ENCODE results near the gene ERFL. TPM values are rescaled to one million over a fixed set of nuclear protein-coding genes. Genes with fewer than 3 reads are reported as not detected.

ERFL gene
- total RNA-seq, 1 donor from 2014 or later, result not detected

DNA sequence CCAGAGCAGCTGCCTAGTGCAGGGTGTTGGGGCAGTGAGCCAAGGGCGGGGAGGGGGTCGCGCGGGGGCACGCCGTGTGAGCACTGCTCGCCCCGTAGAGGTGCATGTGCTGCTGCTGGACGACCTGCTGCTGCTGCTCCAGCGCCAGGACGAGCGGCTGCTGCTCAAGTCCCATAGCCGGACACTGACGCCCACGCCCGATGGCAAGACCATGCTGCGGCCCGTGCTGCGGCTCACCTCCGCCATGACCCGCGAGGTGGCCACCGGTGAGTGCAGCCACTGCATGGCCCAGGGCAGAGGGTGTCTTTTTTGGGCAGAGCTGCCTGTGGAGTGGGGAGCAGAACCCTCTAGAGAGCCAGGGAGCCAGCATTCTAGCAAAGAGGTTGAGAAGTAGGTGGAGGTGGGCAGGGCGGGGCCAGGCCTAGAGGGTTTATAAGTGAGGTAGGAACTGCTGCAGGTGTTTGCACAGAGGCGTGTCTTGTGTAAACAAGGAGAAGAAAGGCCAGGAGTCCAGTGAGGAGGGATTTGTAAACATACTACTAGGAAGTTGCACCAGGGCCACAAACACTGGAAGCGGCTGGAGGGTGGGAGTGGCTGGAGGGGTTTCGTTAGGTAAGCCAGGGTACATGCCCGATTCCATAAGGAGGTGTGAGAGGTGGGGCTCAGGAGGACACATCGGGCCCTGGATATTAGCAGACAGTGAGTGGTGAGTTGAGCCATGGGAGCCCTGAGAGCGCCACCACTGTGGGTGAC is 24.0 kb downstream of the ERFL start:
- no peak for DNase-seq
- intact Hi-C loops (cut with micrococcal nuclease), result no loop called here
- Histone ChIP-seq H3K27me3 (ENCODE audit: low read depth) (peaks cover 9% of the 10 kb centered on the region), H3K4me3 (no peak overlapping the region), H3K27ac (replicated peaks) (no peak overlapping the region), H3K4me1 (no peaks in the 10 kb centered on the region), H3K36me3 (peaks cover 81% of the 10 kb centered on the region), H3K9me3 (replicated peaks) (no peaks in the 10 kb centered on the region)
- TF ChIP-seq, protein P1, sequence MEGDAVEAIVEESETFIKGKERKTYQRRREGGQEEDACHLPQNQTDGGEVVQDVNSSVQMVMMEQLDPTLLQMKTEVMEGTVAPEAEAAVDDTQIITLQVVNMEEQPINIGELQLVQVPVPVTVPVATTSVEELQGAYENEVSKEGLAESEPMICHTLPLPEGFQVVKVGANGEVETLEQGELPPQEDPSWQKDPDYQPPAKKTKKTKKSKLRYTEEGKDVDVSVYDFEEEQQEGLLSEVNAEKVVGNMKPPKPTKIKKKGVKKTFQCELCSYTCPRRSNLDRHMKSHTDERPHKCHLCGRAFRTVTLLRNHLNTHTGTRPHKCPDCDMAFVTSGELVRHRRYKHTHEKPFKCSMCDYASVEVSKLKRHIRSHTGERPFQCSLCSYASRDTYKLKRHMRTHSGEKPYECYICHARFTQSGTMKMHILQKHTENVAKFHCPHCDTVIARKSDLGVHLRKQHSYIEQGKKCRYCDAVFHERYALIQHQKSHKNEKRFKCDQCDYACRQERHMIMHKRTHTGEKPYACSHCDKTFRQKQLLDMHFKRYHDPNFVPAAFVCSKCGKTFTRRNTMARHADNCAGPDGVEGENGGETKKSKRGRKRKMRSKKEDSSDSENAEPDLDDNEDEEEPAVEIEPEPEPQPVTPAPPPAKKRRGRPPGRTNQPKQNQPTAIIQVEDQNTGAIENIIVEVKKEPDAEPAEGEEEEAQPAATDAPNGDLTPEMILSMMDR (IDR thresholded peaks at IDR 0.05; ENCODE audit: borderline replicate concordance), result no peak

DNA sequence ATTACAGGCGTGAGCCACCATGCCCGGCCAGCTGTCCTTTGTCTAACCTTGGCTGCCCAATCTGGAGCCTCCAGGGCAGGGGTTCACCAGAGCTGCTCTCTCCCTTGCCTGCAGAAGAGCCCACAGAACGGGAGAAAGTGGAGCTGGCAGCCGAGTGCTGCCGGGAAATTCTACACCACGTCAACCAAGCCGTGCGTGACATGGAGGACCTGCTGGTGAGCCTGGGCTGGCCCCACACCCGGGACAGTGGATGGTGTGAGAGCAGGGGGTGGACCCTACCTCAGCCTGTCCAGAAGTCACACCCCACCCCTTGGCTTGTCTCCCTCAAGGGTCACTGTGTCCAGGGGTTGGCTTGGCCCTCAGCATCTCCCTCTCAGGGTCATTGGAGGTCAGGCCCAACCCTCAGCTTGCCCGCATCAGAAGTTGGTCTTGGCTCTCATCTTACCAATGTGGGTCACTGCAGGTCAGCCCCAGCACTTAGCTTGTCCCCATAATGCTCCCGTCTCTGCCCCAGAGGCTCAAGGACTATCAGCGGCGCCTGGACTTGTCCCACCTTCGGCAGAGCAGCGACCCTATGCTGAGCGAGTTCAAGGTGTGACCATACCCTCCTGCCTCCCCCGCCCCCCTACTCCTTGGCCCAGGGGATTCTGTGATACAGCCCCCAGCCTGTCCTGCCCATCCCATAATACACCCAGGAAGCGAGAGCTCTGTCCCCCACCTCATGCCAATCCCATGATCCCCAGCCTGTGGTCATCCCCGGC is 24.9 kb downstream of the ERFL start:
- no peak for DNase-seq
- TF ChIP-seq, protein P1 (IDR thresholded peaks at IDR 0.05; ENCODE audit: borderline replicate concordance), result no peak
- peaks cover 91% of the 10 kb centered on the region for H3K36me3 ChIP-seq
- no peaks in the 10 kb centered on the region for H3K27me3 ChIP-seq (ENCODE audit: low read depth)
- no peaks in the 10 kb centered on the region for H3K9me3 ChIP-seq (replicated peaks)
- intact Hi-C loops (cut with micrococcal nuclease), result no loop called here
- H3K4me1 ChIP-seq, result no peaks in the 10 kb centered on the region
- no peak overlapping the region for H3K27ac ChIP-seq (replicated peaks)
- H3K4me3 ChIP-seq, result no peak overlapping the region

DNA sequence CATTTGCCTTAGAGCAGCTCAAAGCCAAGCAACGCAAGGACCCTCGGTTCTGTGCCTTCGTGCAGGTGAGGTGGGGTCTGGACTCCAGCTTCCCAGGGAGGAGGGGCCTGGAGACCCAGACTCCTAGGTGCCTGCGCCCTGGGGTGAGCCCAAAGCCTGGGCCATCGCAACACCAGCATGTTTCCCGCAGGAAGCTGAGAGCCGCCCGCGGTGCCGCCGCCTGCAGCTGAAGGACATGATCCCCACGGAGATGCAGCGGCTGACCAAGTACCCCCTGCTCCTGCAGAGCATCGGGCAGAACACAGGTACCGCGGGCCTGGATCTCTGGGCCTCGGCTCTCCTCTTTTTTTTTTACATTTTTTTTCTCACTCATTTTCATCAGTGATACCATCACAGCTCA is 25.7 kb downstream of the ERFL start:
- H3K9me3 ChIP-seq (replicated peaks), result no peaks in the 10 kb centered on the region
- no peaks in the 10 kb centered on the region for H3K27me3 ChIP-seq (ENCODE audit: low read depth)
- intact Hi-C loops (cut with micrococcal nuclease), result no loop called here
- no peak for DNase-seq
- H3K36me3 ChIP-seq, result peaks cover 98% of the 10 kb centered on the region
- no peak overlapping the region for H3K27ac ChIP-seq (replicated peaks)
- TF ChIP-seq, protein P1 (IDR thresholded peaks at IDR 0.05; ENCODE audit: borderline replicate concordance), result no peak
- H3K4me1 ChIP-seq, result no peaks in the 10 kb centered on the region
- no peak overlapping the region for H3K4me3 ChIP-seq

DNA sequence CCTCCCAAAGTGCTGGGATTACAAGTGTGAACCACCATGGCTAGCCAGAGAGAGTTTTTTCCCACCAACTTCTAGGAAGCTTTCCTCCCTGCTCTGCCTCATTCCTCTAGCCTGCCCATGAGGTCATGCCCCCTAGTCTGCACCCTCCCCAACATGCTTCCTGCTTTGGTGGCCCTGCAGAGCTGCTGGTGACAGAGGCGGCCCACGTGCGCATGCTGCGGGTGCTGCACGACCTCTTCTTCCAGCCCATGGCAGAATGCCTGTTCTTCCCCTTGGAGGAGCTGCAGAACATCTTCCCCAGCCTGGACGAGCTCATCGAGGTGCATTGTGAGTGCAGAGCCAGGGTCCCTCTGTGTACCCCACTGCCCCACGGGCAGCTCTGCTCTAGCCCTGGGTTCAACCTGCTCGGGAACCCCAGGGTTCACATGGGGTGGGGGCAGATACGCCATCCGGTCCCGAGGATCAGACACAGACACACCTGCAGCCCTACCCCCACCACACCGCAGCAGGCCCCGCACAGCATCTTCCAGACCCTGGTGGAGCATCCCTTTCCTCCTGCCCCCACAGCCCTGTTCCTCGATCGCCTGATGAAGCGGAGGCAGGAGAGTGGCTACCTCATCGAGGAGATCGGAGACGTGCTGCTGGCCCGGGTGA is 26.4 kb downstream of the ERFL start:
- H3K4me1 ChIP-seq, result no peaks in the 10 kb centered on the region
- no peak overlapping the region for H3K4me3 ChIP-seq
- H3K9me3 ChIP-seq (replicated peaks), result no peaks in the 10 kb centered on the region
- H3K27ac ChIP-seq (replicated peaks), result no peak overlapping the region
- TF ChIP-seq, protein P1 (IDR thresholded peaks at IDR 0.05; ENCODE audit: borderline replicate concordance), result no peak
- H3K27me3 ChIP-seq (ENCODE audit: low read depth), result no peaks in the 10 kb centered on the region
- intact Hi-C loops (cut with micrococcal nuclease), result no loop called here
- no peak for DNase-seq
- peaks cover 96% of the 10 kb centered on the region for H3K36me3 ChIP-seq

DNA sequence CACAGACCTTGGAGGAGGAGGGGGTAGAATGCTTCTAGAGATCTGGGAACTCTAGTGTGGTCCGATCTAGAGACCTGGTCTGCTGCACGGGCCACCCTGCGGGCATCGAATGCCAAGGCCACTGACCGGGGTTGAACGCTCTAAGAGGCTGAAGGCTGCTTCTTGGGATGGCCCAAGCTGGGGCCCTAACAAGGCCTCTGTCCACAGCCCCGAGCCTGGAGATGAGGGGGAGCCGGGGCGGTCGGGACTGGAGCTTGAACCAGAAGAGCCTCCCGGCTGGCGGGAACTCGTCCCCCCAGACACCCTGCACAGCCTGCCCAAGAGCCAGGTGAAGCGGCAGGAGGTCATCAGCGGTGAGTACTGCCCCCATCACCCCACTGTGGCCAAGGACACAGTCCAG is 30.0 kb downstream of the ERFL start:
- Histone ChIP-seq H3K4me3 (no peak overlapping the region), H3K4me1 (no peaks in the 10 kb centered on the region), H3K9me3 (replicated peaks) (no peaks in the 10 kb centered on the region), H3K27ac (replicated peaks) (no peak overlapping the region), H3K27me3 (ENCODE audit: low read depth) (no peaks in the 10 kb centered on the region), H3K36me3 (peaks cover 84% of the 10 kb centered on the region)
- intact Hi-C loops (cut with micrococcal nuclease), result no loop called here
- no peak for DNase-seq
- TF ChIP-seq, protein P1 (IDR thresholded peaks at IDR 0.05; ENCODE audit: borderline replicate concordance), result no peak
